Spleen (tissue), 11 donors: ENCODE results near the gene PTRH1. TPM values are rescaled to one million over a fixed set of nuclear protein-coding genes. Genes with fewer than 3 reads are reported as not detected.

ENCODE experiments used
- DNase-seq: peaks from one replicate; pipeline ENCODE4 v3.0.0-alpha.2; 2020
- H3K27ac ChIP-seq, 8 donors: fragments of 200-600 bp; sonication (generic) in 7 of 8; 1 replicate in 4 of 8; 2 replicates in 4 of 8; pipeline versions ENCODE4 v1.5.0 to v1.8.0; 2016 to 2021; ENCODE audit warnings: inconsistent platforms in 4 of 8, mild to moderate bottlenecking in 4 of 8, moderate library complexity in 1 of 8
- H3K27me3 ChIP-seq, 7 donors: fragments of 200-600 bp; sonication (generic) in 6 of 7; replicated peaks in 1 of 7; 1 replicate in 4 of 7; 2 replicates in 3 of 7; pipeline versions ENCODE4 v1.5.0 to v1.8.0; 2016 to 2021; ENCODE audit warnings: inconsistent platforms in 3 of 7, mild to moderate bottlenecking in 1 of 7
- H3K36me3 ChIP-seq, 6 donors: fragments of 200-600 bp; sonication (generic) in 5 of 6; 1 replicate in 4 of 6; 2 replicates in 2 of 6; pipeline versions ENCODE4 v1.5.0 to v1.8.0; 2016 to 2021; ENCODE audit warnings: inconsistent platforms in 2 of 6
- H3K4me1 ChIP-seq, 6 donors: fragments of 200-600 bp; sonication (generic) in 5 of 6; 1 replicate in 3 of 6; 2 replicates in 3 of 6; pipeline versions ENCODE4 v1.5.0 to v1.8.0; 2016 to 2021; ENCODE audit warnings: inconsistent platforms in 3 of 6
- H3K4me3 ChIP-seq, 8 donors: fragments of 200-600 bp; sonication (generic) in 7 of 8; 1 replicate in 4 of 8; 2 replicates in 4 of 8; pipeline versions ENCODE4 v1.5.0 to v1.8.0; 2016 to 2021; ENCODE audit warnings: inconsistent platforms in 4 of 8, mild to moderate bottlenecking in 4 of 8, moderate library complexity in 2 of 8
- H3K9me3 ChIP-seq, 8 donors: fragments of 200-600 bp; sonication (generic) in 7 of 8; 1 replicate in 4 of 8; 2 replicates in 4 of 8; pipeline versions ENCODE4 v1.5.0 to v1.8.0; 2016 to 2021; ENCODE audit warnings: inconsistent platforms in 4 of 8
- POLR2A ChIP-seq, 3 donors: fragments of 450-650 bp; IDR thresholded peaks; one replicate each; pipeline ENCODE4 v1.5.1; 2017; ENCODE audit warnings: antibody characterized with exemption in 3 of 3, mild to moderate bottlenecking in 1 of 3
- POLR2AphosphoS5 ChIP-seq, 3 donors: sonication (generic); formaldehyde crosslinking; IDR thresholded peaks; one replicate each; pipeline ENCODE4 v1.5.1; 2017; ENCODE audit warnings: antibody characterized with exemption in 3 of 3
- WGBS, 5 donors: extraction: QIAGEN DNeasy Blood & Tissue Kit in 3 of 5; methylation state at CpG; one replicate each; pipeline versions ENCODE4 v1.1.5 to v1.1.7; 2013 to 2018; 5-methylcytosine and 5-hydroxymethylcytosine counted together
- intact Hi-C: fragments of 100-400 bp; cut with DNase I; formaldehyde crosslinking; loops from one replicate; pipeline ENCODE4 v1.15.0; 2023; ENCODE audit warnings: low total_unique reads
- polyA plus RNA-seq, 3 donors: library from polyadenylated mRNA; stranded (reverse); fragments of 200-250 nt; gene quantifications; one replicate each; pipeline ENCODE4 v1.2.1, GENCODE V29; 2013
- total RNA-seq, 7 donors: library from RNA; depleted of rRNA in 3 of 7; stranded (reverse); fragments of >200 nt in 3 of 7; fragmentation: NEBNext Ultra II Directional in 4 of 7; extraction: Animal tissue kit (Norgen Biotek cat#: 25700) in 4 of 7; gene quantifications; one replicate each; pipeline versions ENCODE4 v1.1.0 to v1.2.1, GENCODE V29; 2016 to 2021
- TF ChIP-seq, protein P1 (sequence below), 11 experiments: fragments of 200-600 bp in 7 of 11; fragments of 450-650 bp in 4 of 11; sonication (generic) in 4 of 11; IDR thresholded peaks in 8 of 11; conservative IDR thresholded peaks in 3 of 11; 1 replicate in 7 of 11; 2 replicates in 4 of 11; pipeline versions ENCODE4 v1.4.0 to v1.8.0; 2016 to 2021; ENCODE audit warnings: antibody characterized with exemption in 11 of 11, inconsistent platforms in 4 of 11, mild to moderate bottlenecking in 1 of 11
- donor health status: healthy with polysubstance abuse.
- donor health status: DM: no; HTN: no; CAD: no; lungs with moderate emphysema.
- donor health status: DM: no; HTN: no; CAD: no.
- donor health status: Bipolar disorder and iron deficiency.
- donor health status: healthy.
- donor health status: DM: no; HTN: no; CAD: no.
- donor health status: DM: yes; HTN: yes; CAD: no.

The PTRH1 gene
- total and polyA plus RNA-seq, 10 donors, result 7.4 to 17.9 (median 11.5) TPM

- intact Hi-C loops, result no loop called here
- H3K4me1 ChIP-seq, result peaks cover 3 to 24% (median 11%) of the 10 kb centered on the region in 6 donors
- no peaks in the 10 kb centered on the region for H3K36me3 ChIP-seq
- no peaks in the 10 kb centered on the region for H3K9me3 ChIP-seq
- WGBS, 5 donors, result 77 to 89% (median 88%) methylated on average over 5 of the region's 5 CpGs
- H3K27ac ChIP-seq, result peak overlapping the region in 5 of 8 donors; percentile 82 to 85 (median 84)
- H3K27me3 ChIP-seq, result no peaks in the 10 kb centered on the region
- no peak overlapping the region for H3K4me3 ChIP-seq
- no peak for DNase-seq
- TF ChIP-seq POLR2AphosphoS5 (IDR thresholded peaks at IDR 0.05), result no peak
- no peak for TF ChIP-seq POLR2A (IDR thresholded peaks at IDR 0.05)
- TF ChIP-seq, protein P1, sequence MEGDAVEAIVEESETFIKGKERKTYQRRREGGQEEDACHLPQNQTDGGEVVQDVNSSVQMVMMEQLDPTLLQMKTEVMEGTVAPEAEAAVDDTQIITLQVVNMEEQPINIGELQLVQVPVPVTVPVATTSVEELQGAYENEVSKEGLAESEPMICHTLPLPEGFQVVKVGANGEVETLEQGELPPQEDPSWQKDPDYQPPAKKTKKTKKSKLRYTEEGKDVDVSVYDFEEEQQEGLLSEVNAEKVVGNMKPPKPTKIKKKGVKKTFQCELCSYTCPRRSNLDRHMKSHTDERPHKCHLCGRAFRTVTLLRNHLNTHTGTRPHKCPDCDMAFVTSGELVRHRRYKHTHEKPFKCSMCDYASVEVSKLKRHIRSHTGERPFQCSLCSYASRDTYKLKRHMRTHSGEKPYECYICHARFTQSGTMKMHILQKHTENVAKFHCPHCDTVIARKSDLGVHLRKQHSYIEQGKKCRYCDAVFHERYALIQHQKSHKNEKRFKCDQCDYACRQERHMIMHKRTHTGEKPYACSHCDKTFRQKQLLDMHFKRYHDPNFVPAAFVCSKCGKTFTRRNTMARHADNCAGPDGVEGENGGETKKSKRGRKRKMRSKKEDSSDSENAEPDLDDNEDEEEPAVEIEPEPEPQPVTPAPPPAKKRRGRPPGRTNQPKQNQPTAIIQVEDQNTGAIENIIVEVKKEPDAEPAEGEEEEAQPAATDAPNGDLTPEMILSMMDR (IDR thresholded peaks at IDR 0.05 in 8 of 11, conservative IDR thresholded peaks at IDR 0.05 in 3 of 11), result no peak
Observed at GRCh38 chr9:127698386-127698785, 17.1 kb downstream of the PTRH1 start.

DNA sequence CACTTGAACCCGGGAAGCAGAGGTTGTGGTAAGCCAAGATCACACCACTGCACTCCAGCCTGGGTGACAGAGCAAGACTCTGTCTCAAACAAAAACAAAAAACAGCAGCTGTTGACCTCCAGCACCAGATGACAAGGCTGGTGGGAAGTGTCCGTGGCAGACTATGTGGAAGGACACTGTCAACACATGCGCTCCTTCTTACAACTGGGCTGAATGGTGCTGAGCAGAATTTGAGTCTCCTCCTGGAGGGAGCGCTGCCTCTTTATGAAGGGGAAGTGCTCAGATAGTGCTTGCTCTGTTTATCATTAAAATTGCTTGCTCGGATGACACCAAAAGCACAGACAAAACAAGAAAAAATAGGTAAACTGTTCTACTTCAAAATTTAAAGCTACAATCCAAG, 17.9 kb downstream of the PTRH1 start:
- H3K27ac ChIP-seq, result peak overlapping the region in 2 of 8 donors; percentile 44 to 84
- intact Hi-C loops, result no loop called here
- TF ChIP-seq POLR2A (IDR thresholded peaks at IDR 0.05), result no peak
- TF ChIP-seq, protein P1 (IDR thresholded peaks at IDR 0.05 in 8 of 11, conservative IDR thresholded peaks at IDR 0.05 in 3 of 11), result no peak
- no peak for TF ChIP-seq POLR2AphosphoS5 (IDR thresholded peaks at IDR 0.05)
- no peaks in the 10 kb centered on the region for H3K9me3 ChIP-seq
- H3K36me3 ChIP-seq, result no peaks in the 10 kb centered on the region
- no peak overlapping the region for H3K4me3 ChIP-seq
- 74 to 91% (median 78%) methylated on average over 5 of the region's 5 CpGs for WGBS, 5 donors
- H3K27me3 ChIP-seq, result no peaks in the 10 kb centered on the region
- H3K4me1 ChIP-seq, result peaks cover 3 to 24% (median 11%) of the 10 kb centered on the region in 6 donors
- DNase-seq, result no peak

DNA sequence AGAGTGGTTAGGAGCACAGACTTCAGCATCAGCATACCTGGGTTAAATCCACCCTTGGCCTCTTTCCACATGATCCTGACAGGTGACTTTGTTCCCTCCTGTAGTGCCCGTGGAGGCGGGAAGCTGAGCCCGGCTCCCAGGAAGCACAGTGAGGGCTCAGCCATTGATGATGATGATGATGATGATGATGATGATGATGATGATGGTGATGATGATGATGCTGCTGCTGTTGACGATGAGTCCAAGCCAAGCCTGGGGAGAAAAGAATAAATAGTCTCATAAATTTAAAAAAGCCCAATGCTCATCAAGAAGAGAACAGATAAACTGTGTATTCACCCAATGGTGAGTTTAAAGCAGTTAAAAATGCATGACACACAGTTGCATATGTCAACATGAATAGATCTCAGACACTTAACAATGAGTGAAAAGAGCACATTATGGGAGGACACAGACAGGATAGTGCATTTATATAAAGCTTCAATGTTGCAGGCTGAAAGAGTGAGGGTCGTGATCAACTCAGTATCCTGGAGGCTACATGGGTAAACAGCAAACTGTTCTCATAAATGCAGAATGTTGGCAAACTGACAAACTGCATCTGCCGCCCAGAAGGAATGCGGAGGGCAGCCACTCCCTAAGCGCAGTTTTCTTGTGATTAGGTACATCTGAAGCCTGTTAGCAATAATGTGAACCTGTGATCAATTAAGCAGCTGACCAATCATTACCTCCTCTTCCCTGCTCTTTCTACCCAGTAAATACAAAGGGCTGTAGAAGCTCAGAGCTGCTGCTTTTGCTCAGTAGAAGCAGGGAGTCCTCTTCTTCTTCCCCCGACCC, 20.4 kb downstream of the PTRH1 start:
- no peaks in the 10 kb centered on the region for H3K27me3 ChIP-seq
- 81 to 91% (median 85%) methylated on average over 9 of the region's 9 CpGs for WGBS, 5 donors
- no peaks in the 10 kb centered on the region for H3K9me3 ChIP-seq
- TF ChIP-seq POLR2AphosphoS5 (IDR thresholded peaks at IDR 0.05) (no peak), POLR2A (IDR thresholded peaks at IDR 0.05) (no peak)
- TF ChIP-seq, protein P1 (IDR thresholded peaks at IDR 0.05 in 8 of 11, conservative IDR thresholded peaks at IDR 0.05 in 3 of 11), result no peak
- no peak overlapping the region for H3K27ac ChIP-seq
- H3K4me1 ChIP-seq, result peaks cover 3 to 24% (median 11%) of the 10 kb centered on the region in 6 donors
- intact Hi-C loops, result no loop called here
- H3K4me3 ChIP-seq, result no peak overlapping the region
- H3K36me3 ChIP-seq, result peaks cover 0 to 18% (median 4%) of the 10 kb centered on the region in 6 donors
- no peak for DNase-seq

DNA sequence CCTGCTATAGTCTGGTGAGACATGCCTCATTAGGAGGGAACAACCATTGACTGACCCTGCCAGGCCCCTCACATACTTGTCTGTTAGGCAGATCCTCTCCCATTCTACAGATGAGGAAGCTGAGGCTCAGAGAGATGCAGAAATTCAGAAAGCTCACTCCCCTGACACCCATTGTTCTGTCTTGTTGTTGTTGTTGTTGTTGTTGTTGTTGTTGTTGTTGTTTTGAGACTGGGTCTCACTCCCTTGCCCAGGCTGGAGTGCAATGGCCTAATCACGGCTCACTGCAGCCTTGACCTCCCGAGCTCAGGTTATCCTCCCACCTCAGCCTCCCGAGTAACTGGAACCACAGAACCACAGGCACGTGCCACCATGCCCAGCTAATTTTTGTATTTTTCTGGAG, 21.8 kb downstream of the PTRH1 start:
- Histone ChIP-seq H3K36me3 (peaks cover 0 to 30% (median 6%) of the 10 kb centered on the region in 6 donors), H3K4me3 (no peak overlapping the region), H3K9me3 (no peaks in the 10 kb centered on the region), H3K27ac (no peak overlapping the region), H3K4me1 (peaks cover 0 to 11% (median 2%) of the 10 kb centered on the region in 6 donors), H3K27me3 (no peaks in the 10 kb centered on the region)
- DNase-seq, result no peak
- no peak for TF ChIP-seq POLR2AphosphoS5 (IDR thresholded peaks at IDR 0.05)
- TF ChIP-seq, protein P1 (IDR thresholded peaks at IDR 0.05 in 8 of 11, conservative IDR thresholded peaks at IDR 0.05 in 3 of 11), result no peak
- TF ChIP-seq POLR2A (IDR thresholded peaks at IDR 0.05), result no peak
- intact Hi-C loops, result no loop called here
- 84 to 94% (median 90%) methylated on average over 4 of the region's 4 CpGs for WGBS, 5 donors
